Adrenal gland (tissue), 5 donors: ENCODE measurements around the gene PTGFRN.

Experiments used
- POLR2A ChIP-seq, 2 donors: fragments of 450-650 bp; IDR thresholded peaks; one replicate each; pipeline ENCODE4 v1.6.1; 2017; ENCODE audit warnings: antibody characterized with exemption in 2 of 2, mild to moderate bottlenecking in 2 of 2, moderate library complexity in 1 of 2
- TF ChIP-seq, protein P1 (sequence below), 6 experiments: fragments of 450-650 bp in 4 of 6; fragments of 200-600 bp in 2 of 6; sonication (generic) in 1 of 6; IDR thresholded peaks; 1 replicate in 5 of 6; 2 replicates in 1 of 6; pipeline versions ENCODE4 v1.5.1 to v1.8.0; 2016 to 2021; ENCODE audit warnings: antibody characterized with exemption in 6 of 6, mild to moderate bottlenecking in 2 of 6, moderate library complexity in 1 of 6
- donor health status: DM: no; HTN: no; CAD: no.

DNA sequence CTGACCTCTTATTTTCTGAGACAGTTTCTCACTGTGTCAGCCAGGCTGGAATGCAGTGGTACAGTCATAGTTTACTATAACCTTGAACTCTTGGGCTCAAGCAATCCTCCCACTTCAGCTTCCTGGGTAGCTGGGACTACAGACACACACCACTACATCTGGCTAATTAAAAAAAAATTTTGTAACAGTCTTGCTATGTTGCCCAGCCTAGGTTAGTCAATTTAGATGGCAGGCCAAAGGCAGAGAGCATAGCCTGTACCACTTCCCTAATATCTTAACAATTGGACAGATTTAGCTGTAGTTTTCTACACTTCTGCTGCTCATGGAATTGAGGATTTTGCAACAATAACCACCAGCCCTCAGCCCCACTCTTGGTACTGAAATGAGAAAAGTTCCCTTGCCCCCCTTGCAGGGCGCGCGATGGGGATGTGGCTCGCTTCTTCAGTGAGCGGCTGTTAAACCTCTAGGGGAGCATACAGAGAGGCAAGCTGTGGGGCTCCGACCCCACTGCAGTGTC, 34.9 kb upstream of the PTGFRN start:
- TF ChIP-seq, protein P1, sequence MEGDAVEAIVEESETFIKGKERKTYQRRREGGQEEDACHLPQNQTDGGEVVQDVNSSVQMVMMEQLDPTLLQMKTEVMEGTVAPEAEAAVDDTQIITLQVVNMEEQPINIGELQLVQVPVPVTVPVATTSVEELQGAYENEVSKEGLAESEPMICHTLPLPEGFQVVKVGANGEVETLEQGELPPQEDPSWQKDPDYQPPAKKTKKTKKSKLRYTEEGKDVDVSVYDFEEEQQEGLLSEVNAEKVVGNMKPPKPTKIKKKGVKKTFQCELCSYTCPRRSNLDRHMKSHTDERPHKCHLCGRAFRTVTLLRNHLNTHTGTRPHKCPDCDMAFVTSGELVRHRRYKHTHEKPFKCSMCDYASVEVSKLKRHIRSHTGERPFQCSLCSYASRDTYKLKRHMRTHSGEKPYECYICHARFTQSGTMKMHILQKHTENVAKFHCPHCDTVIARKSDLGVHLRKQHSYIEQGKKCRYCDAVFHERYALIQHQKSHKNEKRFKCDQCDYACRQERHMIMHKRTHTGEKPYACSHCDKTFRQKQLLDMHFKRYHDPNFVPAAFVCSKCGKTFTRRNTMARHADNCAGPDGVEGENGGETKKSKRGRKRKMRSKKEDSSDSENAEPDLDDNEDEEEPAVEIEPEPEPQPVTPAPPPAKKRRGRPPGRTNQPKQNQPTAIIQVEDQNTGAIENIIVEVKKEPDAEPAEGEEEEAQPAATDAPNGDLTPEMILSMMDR (IDR thresholded peaks at IDR 0.05), result no peak
- TF ChIP-seq POLR2A (IDR thresholded peaks at IDR 0.05), result no peak
